Measurements from ENCODE around the gene TMBIM6.

Gene TMBIM6

DNA sequence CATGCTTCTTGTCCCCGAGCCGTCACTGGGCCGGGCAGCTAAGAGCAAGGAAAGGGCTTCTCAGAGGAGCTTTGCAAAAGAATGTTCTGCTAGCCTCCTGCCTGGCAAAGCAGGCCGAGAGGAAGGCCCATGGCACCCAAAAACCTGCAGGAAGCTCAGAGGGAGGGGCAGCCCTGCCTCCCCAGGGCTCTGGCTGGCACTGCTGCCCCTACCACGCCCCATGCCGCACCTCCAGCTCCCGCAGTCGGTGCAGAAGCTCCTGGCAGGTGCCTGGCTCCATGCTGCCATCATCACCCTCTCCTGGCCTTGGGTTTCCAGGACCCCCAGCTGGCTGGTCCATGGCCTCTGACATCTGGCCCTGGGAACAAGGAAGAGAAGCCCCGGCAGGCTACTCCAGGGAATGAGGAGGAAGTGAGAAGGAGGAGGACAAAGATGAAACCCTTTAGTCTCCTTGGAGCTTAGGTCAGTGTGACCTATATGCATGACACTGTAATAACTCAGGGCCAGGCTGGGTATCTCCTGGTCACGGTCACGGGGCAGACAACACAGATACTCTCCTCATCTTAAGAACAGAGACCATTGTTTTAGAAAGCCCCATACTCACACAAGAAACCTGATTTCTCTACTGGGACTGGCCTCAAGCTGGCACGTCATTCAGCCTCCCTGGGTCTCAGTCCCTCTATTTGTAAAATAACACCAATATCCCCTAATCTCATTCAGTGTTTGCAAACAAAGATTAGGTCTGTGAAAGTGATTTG lies 62.5 kb downstream of the TMBIM6 start:
- H3K27me3 Mint-ChIP-seq (ENCODE audit: low read depth) = peaks cover 4% of the 10 kb centered on the region

DNA sequence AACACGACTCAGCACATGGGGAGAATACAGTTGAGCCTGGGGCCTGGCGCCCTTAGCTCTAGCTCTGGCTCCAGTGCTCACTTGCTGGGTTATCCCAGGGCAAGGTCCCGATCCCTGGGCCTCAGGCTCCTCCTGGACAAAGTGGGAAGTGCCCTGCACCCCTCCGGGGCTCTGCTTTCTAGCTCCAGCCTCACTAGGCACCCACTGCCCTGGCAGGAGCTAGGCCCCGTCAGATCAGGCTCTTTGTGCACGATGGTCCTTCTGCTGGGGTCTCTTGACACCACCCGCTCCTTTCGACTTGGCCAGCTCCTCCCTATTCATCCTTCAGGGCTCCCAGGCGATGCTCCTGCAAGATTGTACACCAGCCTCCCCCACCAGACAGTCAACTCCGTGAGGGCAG lies 63.5 kb downstream of the TMBIM6 start:
- no peak overlapping the region for H3K27ac Mint-ChIP-seq
- H3K4me3 Mint-ChIP-seq = no peak overlapping the region
- H3K27me3 Mint-ChIP-seq (ENCODE audit: low read depth) = peaks cover 4% of the 10 kb centered on the region
- no peaks in the 10 kb centered on the region for H3K9me3 Mint-ChIP-seq
- peaks cover 44% of the 10 kb centered on the region for H3K4me1 Mint-ChIP-seq
- H3K36me3 Mint-ChIP-seq (ENCODE audit: low read depth) = peaks cover 29% of the 10 kb centered on the region
- TF ChIP-seq, protein P1, sequence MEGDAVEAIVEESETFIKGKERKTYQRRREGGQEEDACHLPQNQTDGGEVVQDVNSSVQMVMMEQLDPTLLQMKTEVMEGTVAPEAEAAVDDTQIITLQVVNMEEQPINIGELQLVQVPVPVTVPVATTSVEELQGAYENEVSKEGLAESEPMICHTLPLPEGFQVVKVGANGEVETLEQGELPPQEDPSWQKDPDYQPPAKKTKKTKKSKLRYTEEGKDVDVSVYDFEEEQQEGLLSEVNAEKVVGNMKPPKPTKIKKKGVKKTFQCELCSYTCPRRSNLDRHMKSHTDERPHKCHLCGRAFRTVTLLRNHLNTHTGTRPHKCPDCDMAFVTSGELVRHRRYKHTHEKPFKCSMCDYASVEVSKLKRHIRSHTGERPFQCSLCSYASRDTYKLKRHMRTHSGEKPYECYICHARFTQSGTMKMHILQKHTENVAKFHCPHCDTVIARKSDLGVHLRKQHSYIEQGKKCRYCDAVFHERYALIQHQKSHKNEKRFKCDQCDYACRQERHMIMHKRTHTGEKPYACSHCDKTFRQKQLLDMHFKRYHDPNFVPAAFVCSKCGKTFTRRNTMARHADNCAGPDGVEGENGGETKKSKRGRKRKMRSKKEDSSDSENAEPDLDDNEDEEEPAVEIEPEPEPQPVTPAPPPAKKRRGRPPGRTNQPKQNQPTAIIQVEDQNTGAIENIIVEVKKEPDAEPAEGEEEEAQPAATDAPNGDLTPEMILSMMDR (IDR thresholded peaks at IDR 0.05; ENCODE audit: unreplicated experiment in 3 of 3) = no peak

More for the DNA sequence above, 62.5 kb downstream of the TMBIM6 start:
- peaks cover 38% of the 10 kb centered on the region for H3K4me1 Mint-ChIP-seq
- H3K9me3 Mint-ChIP-seq = no peaks in the 10 kb centered on the region
- H3K27ac Mint-ChIP-seq = no peak overlapping the region
- H3K36me3 Mint-ChIP-seq (ENCODE audit: low read depth) = peaks cover 29% of the 10 kb centered on the region
- TF ChIP-seq, protein P1 (IDR thresholded peaks at IDR 0.05; ENCODE audit: unreplicated experiment in 3 of 3) = no peak
- H3K4me3 Mint-ChIP-seq = no peak overlapping the region

DNA sequence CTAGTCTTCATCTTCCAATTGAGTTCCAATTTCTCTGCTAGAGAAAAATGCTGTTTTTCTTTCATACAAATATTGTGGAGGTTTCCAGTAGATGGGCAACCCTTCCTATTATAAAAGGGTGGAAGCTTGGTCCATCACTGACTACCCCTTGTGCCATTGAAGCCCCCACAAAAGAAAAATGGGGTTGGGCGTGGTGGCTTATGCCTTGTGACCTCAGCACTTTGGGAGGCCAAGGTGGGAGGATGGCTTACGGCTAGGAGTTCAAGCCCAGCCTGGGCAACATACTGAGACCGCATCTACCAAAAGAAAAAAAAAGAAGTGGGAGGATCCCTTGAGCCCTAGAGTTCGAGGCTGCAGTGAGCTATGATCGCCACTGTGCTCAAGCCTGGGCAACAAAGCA lies 64.1 kb downstream of the TMBIM6 start:
- Mint-ChIP-seq H3K27ac (peak overlapping the region in 1 of 3 experiments; percentile 98), H3K4me1 (peaks cover 50% of the 10 kb centered on the region), H3K9me3 (no peaks in the 10 kb centered on the region), H3K4me3 (no peak overlapping the region), H3K36me3 (ENCODE audit: low read depth) (peaks cover 25% of the 10 kb centered on the region), H3K27me3 (ENCODE audit: low read depth) (peaks cover 4% of the 10 kb centered on the region)
- TF ChIP-seq, protein P1 (IDR thresholded peaks at IDR 0.05; ENCODE audit: unreplicated experiment in 3 of 3) = no peak

DNA sequence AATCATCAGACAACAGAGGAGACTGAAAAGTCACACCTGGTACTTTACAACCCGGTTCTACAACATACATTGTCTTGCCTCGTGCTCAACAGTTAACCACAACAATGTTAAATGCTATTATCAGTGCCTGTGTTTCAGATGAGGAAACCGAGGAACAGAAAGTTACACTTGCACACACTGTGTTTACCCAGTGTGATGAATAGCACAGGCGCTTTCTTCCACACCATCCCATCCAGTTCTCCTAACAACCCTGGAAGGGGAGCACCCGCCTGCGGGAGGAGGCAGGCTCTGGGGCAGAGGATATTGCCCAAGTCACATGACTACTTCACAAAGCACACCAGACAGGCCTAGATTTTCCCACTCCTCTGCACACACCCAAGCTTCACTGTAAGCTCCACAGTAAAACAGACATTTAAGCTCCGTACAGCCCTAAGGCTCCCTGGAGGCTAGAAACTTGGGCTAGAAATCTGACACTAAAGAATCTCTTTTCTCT lies 65.0 kb downstream of the TMBIM6 start:
- peaks cover 60% of the 10 kb centered on the region for H3K4me1 Mint-ChIP-seq
- H3K27ac Mint-ChIP-seq = peak overlapping the region; percentile 91 to 98 (median 91)
- TF ChIP-seq, protein P1 (IDR thresholded peaks at IDR 0.05; ENCODE audit: unreplicated experiment in 3 of 3) = no peak
- no peaks in the 10 kb centered on the region for H3K9me3 Mint-ChIP-seq
- H3K4me3 Mint-ChIP-seq = no peak overlapping the region
- peaks cover 4% of the 10 kb centered on the region for H3K27me3 Mint-ChIP-seq (ENCODE audit: low read depth)
- H3K36me3 Mint-ChIP-seq (ENCODE audit: low read depth) = peaks cover 22% of the 10 kb centered on the region

DNA sequence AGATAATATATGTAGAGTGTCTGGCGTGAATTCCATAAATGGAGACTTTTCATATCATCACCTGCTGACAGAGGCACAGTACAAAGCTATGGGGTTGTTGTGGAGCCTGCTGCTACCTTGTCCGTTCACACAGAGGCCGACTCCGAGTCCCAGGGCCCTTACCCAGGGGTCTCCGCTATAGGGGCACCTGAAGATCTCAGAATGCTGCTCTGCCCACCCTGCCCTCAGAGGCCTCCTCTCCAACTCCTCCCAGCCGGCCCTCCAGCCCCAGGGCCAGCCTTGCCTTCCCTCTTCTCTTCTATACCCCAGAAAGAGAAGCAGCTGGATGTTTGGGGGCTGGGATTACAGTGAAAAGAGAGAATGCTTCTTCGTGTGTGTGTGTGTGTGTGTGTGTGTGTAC lies 65.5 kb downstream of the TMBIM6 start:
- H3K36me3 Mint-ChIP-seq (ENCODE audit: low read depth) = peaks cover 22% of the 10 kb centered on the region
- TF ChIP-seq, protein P1 (IDR thresholded peaks at IDR 0.05; ENCODE audit: unreplicated experiment in 3 of 3) = no peak
- peaks cover 4% of the 10 kb centered on the region for H3K27me3 Mint-ChIP-seq (ENCODE audit: low read depth)
- no peaks in the 10 kb centered on the region for H3K9me3 Mint-ChIP-seq
- peak overlapping the region in 2 of 3 experiments; percentile 44 to 51 for H3K4me3 Mint-ChIP-seq
- peaks cover 65% of the 10 kb centered on the region for H3K4me1 Mint-ChIP-seq
- peak overlapping the region; percentile 91 to 98 (median 91) for H3K27ac Mint-ChIP-seq

Measured in nephron (organoid).